HCT116 (cell line): ENCODE data around the gene JAM3. TPM values are rescaled to one million over a fixed set of nuclear protein-coding genes. Genes with fewer than 3 reads are reported as not detected.

ENCODE experiments used
- ATAC-seq: fragments of 200-7000 bp; cut with Tn5 transposase; 2 replicates; pipeline ENCODE4 v1.9.1; 2020; ENCODE audit warnings: mild to moderate bottlenecking, moderate library complexity
- BruUV-seq: library from RNA; stranded (reverse); fragments of 400-500 nt; replicated peaks from 2 replicates; lab custom pipeline; 2021; lab: Mats Ljungman, UMichigan
- CTCF ChIA-PET: fragments of 300-600 bp; sonication (Branson Sonifier 250); formaldehyde crosslinking; loops from one replicate; lab custom pipeline; 2021; ENCODE audit warnings: antibody characterized with exemption; lab: Charles Lee
- POLR2A ChIA-PET: fragments of 300-600, 350-600 bp; sonication (Branson Sonifier 250); formaldehyde crosslinking; loops from one replicate; lab custom pipeline; 2021; ENCODE audit warnings: antibody characterized with exemption; lab: Charles Lee
- RAD21 ChIA-PET, 2 experiments: fragments of 300-600 bp; sonication (Branson Sonifier 250); formaldehyde crosslinking; loops; one replicate each; lab custom pipeline; 2023; ENCODE audit warnings: low total read pairs in 2 of 2; ENCODE audit not compliant: uncharacterized antibody in 2 of 2, unreplicated experiment in 2 of 2, low non-redundant PET in 1 of 2; lab: Charles Lee
- DNase-seq: peaks from one replicate; pipeline ENCODE4 v3.0.0-alpha.2; 2010; ENCODE audit warnings: low read depth, low spot score
- H2AFZ ChIP-seq: fragments of 200-600 bp; shearing (Covaris generic), sonication (generic); 2 replicates; pipeline ENCODE4 v1.6.1; 2017; ENCODE audit warnings: low read depth, mixed run types, mixed read lengths, antibody characterized with exemption, low read length; ENCODE audit not compliant: poor library complexity, severe bottlenecking
- H3K27ac ChIP-seq: 2 replicates; pipeline ENCODE4 v1.5.1; 2012; ENCODE audit warnings: low read depth, low read length
- H3K27me3 ChIP-seq: fragments of 200-600 bp; sonication (generic); 2 replicates; pipeline ENCODE4 v1.6.1; 2016; ENCODE audit warnings: mixed run types, low read length, mixed read lengths; ENCODE audit not compliant: insufficient read depth
- H3K36me3 ChIP-seq, 2 experiments: fragments of 200-500 bp in 1 of 2; fragments of 200-600 bp in 1 of 2; sonication (Bioruptor generic) in 1 of 2; sonication (generic) in 1 of 2; 2 replicates each; pipeline versions ENCODE4 v1.5.1 to v1.6.1; 2014 to 2016; ENCODE audit warnings: low read length in 2 of 2, inconsistent platforms in 1 of 2, mixed read lengths in 1 of 2, mixed run types in 1 of 2; ENCODE audit not compliant: insufficient read depth in 2 of 2, control insufficient read depth in 1 of 2
- H3K4me1 ChIP-seq, 2 experiments: fragments of 200-600 bp in 1 of 2; sonication (generic) in 1 of 2; 2 replicates each; pipeline versions ENCODE4 v1.5.1 to v1.6.1; 2012 to 2017; ENCODE audit warnings: low read length in 2 of 2, inconsistent platforms in 1 of 2, mild to moderate bottlenecking in 1 of 2, mixed read lengths in 1 of 2, mixed run types in 1 of 2, moderate library complexity in 1 of 2; ENCODE audit not compliant: insufficient read depth in 2 of 2, control insufficient read depth in 1 of 2
- H3K4me2 ChIP-seq: fragments of 200-600 bp; sonication (generic); 2 replicates; pipeline ENCODE4 v1.6.1; 2017; ENCODE audit warnings: mixed run types, low read length, mixed read lengths
- H3K4me3 ChIP-seq, 2 experiments: fragments of 200-600 bp in 1 of 2; sonication (generic) in 1 of 2; replicated peaks in 1 of 2; 2 replicates each; pipeline ENCODE4 v1.5.1; 2011 to 2016; ENCODE audit warnings: low read length in 2 of 2, control low read depth in 1 of 2, low read depth in 1 of 2, mild to moderate bottlenecking in 1 of 2, mixed read lengths in 1 of 2, mixed run types in 1 of 2
- H3K79me2 ChIP-seq: fragments of 200-600 bp; sonication (generic); 2 replicates; pipeline ENCODE4 v1.6.1; 2017; ENCODE audit warnings: mild to moderate bottlenecking, mixed run types, low read length, moderate library complexity, mixed read lengths; ENCODE audit not compliant: insufficient read depth
- H3K9ac ChIP-seq: fragments of 200-600 bp; sonication (generic); 2 replicates; pipeline ENCODE4 v1.6.1; 2016; ENCODE audit warnings: low read length, mixed read lengths
- H3K9me2 ChIP-seq: fragments of 200-600 bp; sonication (generic), shearing (Covaris generic); 2 replicates; pipeline ENCODE4 v1.6.1; 2017; ENCODE audit warnings: mixed run types, mild to moderate bottlenecking, moderate library complexity; ENCODE audit not compliant: insufficient read depth
- H3K9me3 ChIP-seq, 2 experiments: fragments of 200-500 bp in 1 of 2; fragments of 200-600 bp in 1 of 2; sonication (Bioruptor generic) in 1 of 2; sonication (generic) in 1 of 2; 2 replicates each; pipeline ENCODE4 v1.6.1; 2014 to 2017; ENCODE audit warnings: low read length in 2 of 2, mixed read lengths in 2 of 2, inconsistent platforms in 1 of 2, low read depth in 1 of 2, mild to moderate bottlenecking in 1 of 2, mixed run types in 1 of 2, moderate library complexity in 1 of 2; ENCODE audit not compliant: control insufficient read depth in 1 of 2, insufficient read depth in 1 of 2
- H4K20me1 ChIP-seq: fragments of 200-600 bp; sonication (generic), shearing (Covaris generic); 2 replicates; pipeline ENCODE4 v1.6.1; 2017; ENCODE audit warnings: mixed run types, mild to moderate bottlenecking, moderate library complexity; ENCODE audit not compliant: insufficient read depth
- CBX3 ChIP-seq: IDR thresholded peaks from 2 replicates; pipeline ENCODE4 v1.6.1; 2012; ENCODE audit warnings: low read depth
- EGR1 ChIP-seq: IDR thresholded peaks from 2 replicates; pipeline ENCODE4 v1.6.1; 2012; ENCODE audit warnings: low read depth
- ELF1 ChIP-seq: IDR thresholded peaks from 2 replicates; pipeline ENCODE4 v1.6.1; 2012; ENCODE audit warnings: low read depth, borderline replicate concordance
- EZH2 ChIP-seq: fragments of 200-600 bp; sonication (generic); IDR thresholded peaks from 2 replicates; pipeline ENCODE4 v1.6.1; 2017; ENCODE audit warnings: antibody characterized with exemption, mixed run types
- EZH2phosphoT487 ChIP-seq: fragments of 200-600 bp; IDR thresholded peaks from 2 replicates; pipeline ENCODE4 v1.6.1; 2018; ENCODE audit warnings: antibody characterized with exemption, borderline replicate concordance
- MAX ChIP-seq: IDR thresholded peaks from 2 replicates; pipeline ENCODE4 v1.6.1; 2012
- POLR2A ChIP-seq: IDR thresholded peaks from 2 replicates; pipeline ENCODE4 v1.7.0; 2011; ENCODE audit warnings: borderline replicate concordance; ENCODE audit not compliant: insufficient read depth, insufficient read length; ENCODE audit errors: extremely low read depth
- SIN3A ChIP-seq: IDR thresholded peaks from 2 replicates; pipeline ENCODE4 v1.6.1; 2012; ENCODE audit warnings: low read depth
- SP1 ChIP-seq: IDR thresholded peaks from 2 replicates; pipeline ENCODE4 v1.6.1; 2012; ENCODE audit warnings: low read depth
- SRF ChIP-seq: IDR thresholded peaks from 2 replicates; pipeline ENCODE4 v1.6.1; 2012; ENCODE audit warnings: low read depth
- YY1 ChIP-seq: IDR thresholded peaks from 2 replicates; pipeline ENCODE4 v1.6.1; 2011; ENCODE audit warnings: low read length, low read depth, moderate library complexity, mild to moderate bottlenecking; ENCODE audit not compliant: insufficient replicate concordance; ENCODE audit errors: extremely low read depth
- ZBTB33 ChIP-seq: IDR thresholded peaks from 2 replicates; pipeline ENCODE4 v1.6.1; 2011; ENCODE audit warnings: mild to moderate bottlenecking, low read length, moderate library complexity; ENCODE audit not compliant: insufficient replicate concordance; ENCODE audit errors: extremely low read depth
- ZFX ChIP-seq: fragments of 450-650 bp; IDR thresholded peaks from 2 replicates; pipeline ENCODE4 v1.6.1; 2017
- intact Hi-C: fragments of 100-400 bp; cut with micrococcal nuclease; formaldehyde crosslinking; loops from 2 replicates; pipeline ENCODE4 v1.10.0; 2022
- total RNA-seq: library from RNA; stranded (reverse); gene quantifications from one replicate; pipeline ENCODE4 v1.2.1, GENCODE V29; 2021; ENCODE audit not compliant: unreplicated experiment
- TF ChIP-seq, protein P1 (sequence below): IDR thresholded peaks from 2 replicates; pipeline ENCODE4 v1.6.1; 2012; ENCODE audit warnings: low read depth

JAM3 gene
- total RNA-seq, 1 experiment from 2014 or later, result 0.25 TPM

DNA sequence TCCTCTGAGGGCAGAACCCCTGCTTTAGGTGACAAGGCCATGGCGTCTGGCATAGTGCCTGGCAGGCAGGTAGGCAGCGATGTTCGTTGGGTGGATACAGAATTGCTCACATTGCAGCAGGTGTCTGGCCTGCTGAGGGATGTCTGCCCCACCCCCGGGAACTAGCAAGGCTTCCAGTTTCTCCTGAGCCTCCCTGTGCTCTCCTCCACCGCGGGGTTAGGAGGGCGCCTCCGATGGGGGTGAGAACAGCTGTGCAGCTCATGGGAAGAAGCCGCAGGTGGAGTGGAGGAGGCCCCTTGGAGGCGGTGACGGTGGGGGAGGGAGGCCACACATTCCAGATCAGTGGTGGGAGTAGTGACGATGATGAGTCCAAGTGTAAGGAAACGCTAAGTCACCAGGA lies 48.3 kb upstream of the JAM3 start:
- Histone ChIP-seq H3K36me3 (no peaks in the 10 kb centered on the region), H3K4me3 (no peak overlapping the region), H3K4me2 (no peak overlapping the region), H3K9ac (no peak overlapping the region), H3K9me2 (no peaks in the 10 kb centered on the region), H3K9me3 (no peaks in the 10 kb centered on the region), H4K20me1 (no peaks in the 10 kb centered on the region), H3K27me3 (peaks cover 53% of the 10 kb centered on the region), H3K79me2 (no peaks in the 10 kb centered on the region), H3K4me1 (peaks cover 0 to 5% of the 10 kb centered on the region in 2 experiments; a peak in 1 of 4 replicates), H3K27ac (no peak overlapping the region), H2AFZ (no peak overlapping the region)
- no TSS peak for BruUV-seq
- CTCF ChIA-PET, result no interaction called here
- DNase-seq (no peak), ATAC-seq (no peak)
- POLR2A ChIA-PET, result no interaction called here
- TF ChIP-seq SRF (no peak), MAX (no peak), YY1 (no peak)
- RAD21 ChIA-PET, result no interaction called here
- intact Hi-C loops, result no loop called here

DNA sequence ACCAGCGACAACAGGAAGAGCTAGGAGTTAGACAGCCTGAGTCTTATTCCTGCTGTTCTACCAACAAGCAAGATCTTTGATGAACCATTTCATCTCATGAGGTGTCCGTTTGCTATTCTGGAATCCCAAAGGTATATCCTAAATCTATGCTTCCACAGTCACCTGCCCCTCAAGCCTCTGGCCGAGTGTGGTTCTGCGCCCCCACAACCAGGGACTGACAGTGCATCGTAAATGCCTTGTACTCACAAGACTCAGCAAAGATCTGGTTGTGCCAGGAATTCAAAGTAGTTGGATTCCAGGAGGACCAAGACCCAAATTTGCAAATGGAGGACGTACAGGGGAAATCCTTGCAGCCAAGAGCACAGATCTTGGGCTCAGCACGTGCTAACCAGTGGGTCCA lies 47.5 kb upstream of the JAM3 start:
- peaks cover 46% of the 10 kb centered on the region for H3K27me3 ChIP-seq
- intact Hi-C loops, result no loop called here
- no peak for ATAC-seq
- RAD21 ChIA-PET, result no interaction called here
- CTCF ChIA-PET, result no interaction called here
- no peak overlapping the region for H3K27ac ChIP-seq
- H3K36me3 ChIP-seq, result no peaks in the 10 kb centered on the region
- no peak overlapping the region for H3K9ac ChIP-seq
- H3K4me2 ChIP-seq, result no peak overlapping the region
- no peak for DNase-seq
- H3K4me3 ChIP-seq, result no peak overlapping the region
- POLR2A ChIA-PET, result no interaction called here
- peaks cover 0 to 5% of the 10 kb centered on the region in 2 experiments; a peak in 1 of 4 replicates for H3K4me1 ChIP-seq
- H3K9me3 ChIP-seq, result no peaks in the 10 kb centered on the region
- H4K20me1 ChIP-seq, result no peaks in the 10 kb centered on the region
- no TSS peak for BruUV-seq
- no peaks in the 10 kb centered on the region for H3K79me2 ChIP-seq
- H3K9me2 ChIP-seq, result no peaks in the 10 kb centered on the region
- no peak overlapping the region for H2AFZ ChIP-seq
- TF ChIP-seq EZH2phosphoT487 (no peak), ELF1 (no peak), SIN3A (no peak), ZBTB33 (no peak), EGR1 (no peak), CBX3 (no peak), SP1 (no peak), ZFX (no peak), POLR2A (no peak), EZH2 (no peak)
- TF ChIP-seq, protein P1, sequence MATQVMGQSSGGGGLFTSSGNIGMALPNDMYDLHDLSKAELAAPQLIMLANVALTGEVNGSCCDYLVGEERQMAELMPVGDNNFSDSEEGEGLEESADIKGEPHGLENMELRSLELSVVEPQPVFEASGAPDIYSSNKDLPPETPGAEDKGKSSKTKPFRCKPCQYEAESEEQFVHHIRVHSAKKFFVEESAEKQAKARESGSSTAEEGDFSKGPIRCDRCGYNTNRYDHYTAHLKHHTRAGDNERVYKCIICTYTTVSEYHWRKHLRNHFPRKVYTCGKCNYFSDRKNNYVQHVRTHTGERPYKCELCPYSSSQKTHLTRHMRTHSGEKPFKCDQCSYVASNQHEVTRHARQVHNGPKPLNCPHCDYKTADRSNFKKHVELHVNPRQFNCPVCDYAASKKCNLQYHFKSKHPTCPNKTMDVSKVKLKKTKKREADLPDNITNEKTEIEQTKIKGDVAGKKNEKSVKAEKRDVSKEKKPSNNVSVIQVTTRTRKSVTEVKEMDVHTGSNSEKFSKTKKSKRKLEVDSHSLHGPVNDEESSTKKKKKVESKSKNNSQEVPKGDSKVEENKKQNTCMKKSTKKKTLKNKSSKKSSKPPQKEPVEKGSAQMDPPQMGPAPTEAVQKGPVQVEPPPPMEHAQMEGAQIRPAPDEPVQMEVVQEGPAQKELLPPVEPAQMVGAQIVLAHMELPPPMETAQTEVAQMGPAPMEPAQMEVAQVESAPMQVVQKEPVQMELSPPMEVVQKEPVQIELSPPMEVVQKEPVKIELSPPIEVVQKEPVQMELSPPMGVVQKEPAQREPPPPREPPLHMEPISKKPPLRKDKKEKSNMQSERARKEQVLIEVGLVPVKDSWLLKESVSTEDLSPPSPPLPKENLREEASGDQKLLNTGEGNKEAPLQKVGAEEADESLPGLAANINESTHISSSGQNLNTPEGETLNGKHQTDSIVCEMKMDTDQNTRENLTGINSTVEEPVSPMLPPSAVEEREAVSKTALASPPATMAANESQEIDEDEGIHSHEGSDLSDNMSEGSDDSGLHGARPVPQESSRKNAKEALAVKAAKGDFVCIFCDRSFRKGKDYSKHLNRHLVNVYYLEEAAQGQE, result no peak
